IMR-90 (cell line): ENCODE measurements around the gene CEP55. TPM values are rescaled to one million over a fixed set of nuclear protein-coding genes. Genes with fewer than 3 reads are reported as not detected.

ENCODE experiments used
- microRNA-seq, 2 experiments: library from miRNA; stranded (forward) in 1 of 2; unstranded in 1 of 2; fragments of 10-50 nt in 1 of 2; fragments of <30 nt in 1 of 2; gene quantifications in 1 of 2; microRNA quantifications in 1 of 2; one replicate each; pipeline versions ENCODE3 to v1.1.0; 2013 to 2020; ENCODE audit not compliant: insufficient read depth in 1 of 2, insufficient read length in 1 of 2, unreplicated experiment in 1 of 2
- polyA plus RNA-seq, 3 experiments: library from polyadenylated mRNA; depleted of rRNA; stranded (reverse); fragments of >200 nt; gene quantifications; 2 replicates each; pipeline ENCODE4 v1.2.3, GENCODE V29; 2012; ENCODE audit warnings: low replicate concordance in 1 of 3
- small RNA-seq, 5 experiments: library from RNA; depleted of rRNA; stranded (forward); fragments of <200 nt; gene quantifications; one replicate each; pipeline ENCODE3, GENCODE V24; 2012
- total RNA-seq: library from RNA; depleted of rRNA; stranded (reverse); fragments of >200 nt; gene quantifications from 2 replicates; pipeline ENCODE4 v1.2.3, GENCODE V29; 2012; rRNA removed

Gene CEP55
- total and polyA plus RNA-seq, 2 of the 4 experiments (the other 2 are of a cell fraction), result 15.7 to 23.5 TPM

Small RNA genes within 50 kb of the gene (microRNA-seq; reads per million reads assigned to microRNA genes)
- not detected for gene RNA5SP323 (ENCODE audit: insufficient read depth, insufficient read length)

Small RNA genes within 50 kb of the gene (small RNA-seq; reads per million reads assigned to genes)
- gene RNA5SP323, result 0 to 0.17 (median 0) reads per million in 5 experiments

Other genes with a start within 250 kb of the CEP55 start
- gene MYOF, start 14.3 kb upstream of the CEP55 start, total RNA-seq, result 281 and 332 TPM in 2 replicates
- gene MYOF, start 14.3 kb upstream of the CEP55 start, polyA plus RNA-seq (2012; rRNA removed), result 197 and 221 TPM in 2 replicates
- not detected in 2 replicates for gene FFAR4, start 70.1 kb downstream of the CEP55 start, total RNA-seq
- not detected in 2 replicates for gene FFAR4, start 70.1 kb downstream of the CEP55 start, polyA plus RNA-seq (2012; rRNA removed)
- gene RBP4, start 104.6 kb downstream of the CEP55 start, total RNA-seq, result not detected in 2 replicates
- not detected in 2 replicates for gene RBP4, start 104.6 kb downstream of the CEP55 start, polyA plus RNA-seq (2012; rRNA removed)
- not detected in 2 replicates for gene PDE6C, start 115.9 kb downstream of the CEP55 start, total RNA-seq
- gene PDE6C, start 115.9 kb downstream of the CEP55 start, polyA plus RNA-seq (2012; rRNA removed), result not detected in 2 replicates
- gene FRA10AC1, start 206.0 kb downstream of the CEP55 start, total RNA-seq, result 1.6 and 10.6 TPM in 2 replicates
- 4.9 and 7.7 TPM in 2 replicates for gene FRA10AC1, start 206.0 kb downstream of the CEP55 start, polyA plus RNA-seq (2012; rRNA removed)